Measurements from ENCODE around the gene RSPRY1.

GRCh38 chr16:57264950-57265371 is 78.8 kb downstream of the RSPRY1 start:
- no peak for TF ChIP-seq SIN3A (IDR thresholded peaks at IDR 0.05; ENCODE audit: low read depth)
- TF ChIP-seq CTCF (IDR thresholded peaks at IDR 0.05 in 2 of 3, conservative IDR thresholded peaks at IDR 0.05 in 1 of 3; ENCODE audit: borderline replicate concordance in 1 of 3, insufficient read depth in 1 of 3, low read depth in 2 of 3, low read length in 2 of 3), result no peak
- TF ChIP-seq MAX (IDR thresholded peaks at IDR 0.05), result no peak
- TF ChIP-seq RAD21 (IDR thresholded peaks at IDR 0.05; ENCODE audit: low read depth), result no peak
- TF ChIP-seq POLR2AphosphoS5 (IDR thresholded peaks at IDR 0.05; ENCODE audit: low read depth, low read length), result no peak
- TF ChIP-seq POLR2A (IDR thresholded peaks at IDR 0.05; ENCODE audit: borderline replicate concordance, extremely low read depth, insufficient read depth, insufficient read length), result no peak
- no peak for TF ChIP-seq YY1 (IDR thresholded peaks at IDR 0.05; ENCODE audit: extremely low read depth, insufficient replicate concordance, low read depth, low read length)
- TF ChIP-seq EZH2 (IDR thresholded peaks at IDR 0.05), result no peak
- no peak for TF ChIP-seq REST (IDR thresholded peaks at IDR 0.05; ENCODE audit: low read depth)
- no peak for TF ChIP-seq TCF7L2 (IDR thresholded peaks at IDR 0.05; ENCODE audit: borderline replicate concordance, extremely low read depth, insufficient read depth, insufficient read length)
- TF ChIP-seq FOSL1 (IDR thresholded peaks at IDR 0.05; ENCODE audit: low read depth), result no peak

Measured in HCT116 (cell line).